GM21786 (cell line): Measurements from ENCODE around the gene IRF2BP1.
"Not testable (repeated sequence)": the region's sequence is repeated elsewhere in the genome, so short reads cannot be mapped to it uniquely, and the experiment has no call there.

ENCODE experiments used
- ATAC-seq: cut with Tn5 transposase; IDR thresholded peaks from one replicate; pipeline ENCODE4 v1.9.1; 2021; ENCODE audit not compliant: unreplicated experiment

Gene IRF2BP1

GRCh38 chr19:45902651-45903625, 17.0 kb upstream of the IRF2BP1 start:
- peak; percentile 87 for ATAC-seq

GRCh38 chr19:45901912-45902650, 16.1 kb upstream of the IRF2BP1 start, which contains the start of gene MYPOP:
Gene MYPOP, minus strand, starts transcription at chr19:45902613. Its CDS starts 840 bp downstream, at chr19:45901773.
- ATAC-seq, result no peak

- ATAC-seq, result no peak
These were observed 15.5 kb upstream of the IRF2BP1 start for GRCh38 chr19:45901432-45901911.

GRCh38 chr19:45900738-45901431, 14.9 kb upstream of the IRF2BP1 start:
- no peak for ATAC-seq

- ATAC-seq, result no peak
These were observed 14.1 kb upstream of the IRF2BP1 start for GRCh38 chr19:45899919-45900589.

GRCh38 chr19:45899253-45899652, 13.3 kb upstream of the IRF2BP1 start:
- ATAC-seq, result no peak

GRCh38 chr19:45897261-45897812, 11.4 kb upstream of the IRF2BP1 start:
- no peak for ATAC-seq

GRCh38 chr19:45895983-45896599, 10.2 kb upstream of the IRF2BP1 start:
- not testable (repeated sequence) for ATAC-seq

- ATAC-seq, result no peak
These were observed 9.6 kb upstream of the IRF2BP1 start for GRCh38 chr19:45895519-45895972.

GRCh38 chr19:45890877-45891276, 4.9 kb upstream of the IRF2BP1 start:
- no peak for ATAC-seq

- ATAC-seq, result no peak
These were observed 3.4 kb upstream of the IRF2BP1 start for GRCh38 chr19:45889210-45889885.

GRCh38 chr19:45887200-45887710, 1.3 kb upstream of the IRF2BP1 start:
- no peak for ATAC-seq

GRCh38 chr19:45886427-45887199, 672 bp upstream of the IRF2BP1 start:
- ATAC-seq, result peak; percentile 43

GRCh38 chr19:45884682-45885555, 1.0 kb downstream of the IRF2BP1 start:
- ATAC-seq, result no peak

- no peak for ATAC-seq
These were observed 1.9 kb downstream of the IRF2BP1 start for GRCh38 chr19:45883881-45884681.

GRCh38 chr19:45883586-45883880, 2.4 kb downstream of the IRF2BP1 start:
- ATAC-seq, result no peak
